T-helper 2 cell treated with Interferon-gamma antibody and Interleukin-4, amounts not matched to agents 100 ng/mL and 5 ng/mL, for 36 hours (primary cell): Measurements from ENCODE around the gene TOGARAM2. TPM values are rescaled to one million over a fixed set of nuclear protein-coding genes. Genes with fewer than 3 reads are reported as not detected.

ENCODE experiments used
- intact Hi-C: fragments of 100-400 bp; cut with micrococcal nuclease; formaldehyde crosslinking; loops from one replicate; pipeline ENCODE4 v1.15.1; 2023
- total RNA-seq: library from RNA; stranded (reverse); gene quantifications from 2 replicates; pipeline ENCODE4 v1.2.3, GENCODE V29; 2022

Gene TOGARAM2
- 5.9 and 6.3 TPM in 2 replicates for total RNA-seq

- intact Hi-C loops = no loop called here
These were observed at the start of gene TOGARAM2 for GRCh38 chr2:28981016-28981441. Gene TOGARAM2 (plus strand): TSS chr2:28981298. CDS start chr2:28994835, 13,537 bp downstream.

GRCh38 chr2:28934769-28935168, 46.3 kb upstream of the TOGARAM2 start:
- intact Hi-C loops = no loop called here

DNA sequence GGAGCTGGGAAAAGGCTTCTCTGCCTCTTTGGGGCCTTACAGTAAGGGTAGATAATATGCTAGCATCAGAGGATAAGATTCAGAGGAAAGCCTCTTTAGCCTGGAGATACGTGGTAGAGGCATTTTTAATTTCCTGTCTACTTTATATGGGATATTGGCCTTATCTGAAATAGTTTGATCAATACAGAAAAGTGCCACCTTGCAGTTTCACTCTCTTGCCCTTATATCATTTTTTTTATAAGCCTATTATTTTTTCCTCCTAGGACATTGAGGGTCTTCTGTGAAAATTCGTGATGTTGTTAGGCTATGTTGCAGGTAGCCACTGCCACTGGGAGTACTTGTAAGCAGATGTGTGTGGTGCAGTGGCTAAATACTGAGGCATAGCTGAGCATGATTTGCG, 40.1 kb upstream of the TOGARAM2 start:
- intact Hi-C loops = no loop called here

GRCh38 chr2:28944535-28945248, 36.4 kb upstream of the TOGARAM2 start:
- intact Hi-C loops = no loop called here

GRCh38 chr2:28948160-28948559, 32.9 kb upstream of the TOGARAM2 start:
- intact Hi-C loops = no loop called here

GRCh38 chr2:28949190-28949589, 31.9 kb upstream of the TOGARAM2 start:
- intact Hi-C loops = no loop called here

DNA sequence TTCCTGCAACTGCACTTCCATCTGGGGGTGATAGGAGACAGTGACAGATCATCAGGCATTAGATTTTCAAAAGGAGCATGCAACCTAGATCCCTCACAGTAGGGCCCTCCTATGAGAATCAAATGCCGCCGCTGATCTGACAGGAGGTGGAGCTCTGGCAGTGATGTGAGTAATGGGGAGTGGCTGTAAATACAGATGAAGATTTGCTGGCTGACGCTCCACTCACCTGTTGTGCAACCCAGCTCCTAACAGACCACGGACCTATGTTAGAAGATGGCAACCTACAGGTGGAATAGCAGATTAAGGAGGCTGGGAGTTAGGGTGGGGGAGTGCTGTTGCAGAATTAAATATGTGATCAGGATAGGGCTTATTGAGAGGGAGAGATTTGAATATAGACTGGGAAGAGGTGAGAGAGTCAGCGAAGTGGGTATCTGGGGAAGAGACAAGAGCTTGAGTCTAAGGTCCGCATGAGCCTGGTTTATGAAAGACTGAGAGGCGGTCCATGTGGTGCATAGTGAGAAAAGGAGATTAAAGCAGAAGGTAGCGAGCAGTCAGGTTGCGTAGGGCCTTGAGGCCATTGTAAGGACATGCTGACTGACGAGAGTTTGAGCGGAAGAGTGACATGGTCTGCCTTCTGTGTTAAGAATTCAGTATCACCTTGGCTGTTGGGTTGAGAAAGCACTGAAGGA, 31.3 kb upstream of the TOGARAM2 start:
- intact Hi-C loops = loop anchor here (10.0 kb wide), 1 partner anchor 365 kb away; no protein-coding TSS in a partner anchor

DNA sequence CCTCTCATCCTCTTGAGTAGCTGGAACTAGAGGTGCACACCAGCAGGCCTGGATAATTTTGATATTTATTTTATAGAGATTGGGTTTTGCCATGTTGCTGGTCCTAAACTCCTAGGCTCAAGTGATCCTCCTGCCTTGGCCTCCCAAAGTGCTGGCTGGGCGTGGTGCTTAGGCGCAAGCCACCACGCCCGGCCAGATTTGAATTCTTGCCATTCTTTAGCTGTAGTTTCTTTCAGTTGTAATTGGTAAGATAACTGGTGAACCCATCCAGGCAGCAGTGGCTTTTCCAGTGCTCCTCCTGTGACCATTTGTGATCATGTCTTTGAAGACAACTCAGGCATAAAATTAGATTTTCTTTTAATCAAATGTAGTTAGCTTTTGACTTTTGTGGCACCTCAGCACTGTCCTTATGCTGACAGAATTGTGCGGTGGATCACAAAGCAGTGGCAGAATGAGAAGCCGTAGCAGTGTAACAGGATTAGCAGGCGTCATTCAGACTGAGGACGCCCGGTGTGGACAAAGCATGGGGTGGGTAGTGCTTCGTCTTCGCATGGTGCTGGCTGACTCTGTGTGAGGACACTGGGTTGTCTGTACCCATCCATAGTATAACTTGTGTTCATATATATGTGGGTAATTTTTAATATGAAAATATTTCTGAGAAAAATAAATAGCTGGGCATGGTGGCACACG, 30.0 kb upstream of the TOGARAM2 start:
- intact Hi-C loops = loop anchor here (10.0 kb wide), 1 partner anchor 364 kb away; no protein-coding TSS in a partner anchor

DNA sequence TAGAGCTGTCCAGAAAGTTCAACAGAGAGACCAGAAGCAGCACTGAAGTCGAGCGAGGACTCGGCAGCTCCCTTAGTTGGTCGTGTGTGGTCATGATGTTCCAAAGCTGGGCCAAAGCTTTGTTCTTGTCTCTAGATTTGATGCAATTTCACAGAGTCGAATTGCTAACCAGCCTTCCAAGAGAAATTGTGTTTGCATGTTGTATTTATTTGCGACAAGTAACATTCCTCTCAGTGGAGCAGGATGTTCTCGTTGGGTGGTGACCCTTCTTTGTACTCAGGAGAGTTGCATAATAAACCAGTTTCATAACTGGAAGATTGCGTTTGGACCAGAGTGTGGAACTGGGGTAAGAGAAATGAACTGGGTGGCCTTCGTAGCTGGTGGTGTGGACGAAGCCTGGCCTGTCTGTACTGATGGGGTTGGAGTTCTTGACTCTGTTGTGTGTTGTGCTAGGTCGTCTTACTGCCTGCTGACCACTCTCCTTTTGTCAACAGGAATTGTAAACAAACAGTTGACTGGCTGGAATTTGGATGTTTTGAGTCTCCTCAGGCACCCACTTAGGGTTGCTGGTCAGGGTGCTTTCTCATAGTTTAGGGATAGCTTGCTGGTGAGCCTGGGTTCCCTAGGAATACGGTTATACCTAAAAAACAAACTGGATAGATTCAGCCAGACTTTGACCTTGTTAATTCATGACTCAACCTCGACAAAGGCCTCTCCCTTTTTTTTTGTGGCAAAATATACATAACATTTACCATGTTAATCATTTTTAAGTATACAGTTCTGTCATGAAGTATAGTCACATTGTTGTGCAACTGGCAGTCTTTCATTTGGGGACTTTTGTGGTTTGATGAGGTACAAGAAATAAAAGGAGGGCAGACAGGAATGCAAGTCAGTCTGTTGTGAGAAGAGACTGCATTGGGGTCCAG, 28.9 kb upstream of the TOGARAM2 start:
- intact Hi-C loops = loop anchor here (10.0 kb wide), 1 partner anchor 363 kb away; no protein-coding TSS in a partner anchor

DNA sequence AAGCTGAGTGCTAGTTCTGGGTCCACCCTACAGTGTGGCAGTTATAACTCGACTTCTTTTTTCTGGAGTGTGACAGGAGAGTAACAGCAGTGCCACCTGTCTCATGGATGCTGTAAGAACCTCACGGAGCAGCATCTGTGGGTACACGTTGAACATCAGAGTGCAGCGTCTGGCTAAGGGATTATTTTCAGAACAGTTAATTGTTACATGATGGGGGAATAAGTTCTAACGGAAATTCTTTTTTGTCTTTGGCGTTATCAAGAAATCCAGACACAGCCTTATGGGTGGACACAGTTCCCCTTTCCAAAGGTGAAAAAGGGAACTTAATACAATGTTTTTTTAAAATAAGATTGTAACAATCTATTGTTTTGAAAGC, 28.3 kb upstream of the TOGARAM2 start:
- intact Hi-C loops = loop anchor here (10.0 kb wide), 1 partner anchor 362 kb away; no protein-coding TSS in a partner anchor

GRCh38 chr2:28955467-28955866, 25.6 kb upstream of the TOGARAM2 start:
- intact Hi-C loops = loop anchor here (5.0 to 10.0 kb wide), 2 partner anchors 133 to 359 kb away; no protein-coding TSS in a partner anchor

DNA sequence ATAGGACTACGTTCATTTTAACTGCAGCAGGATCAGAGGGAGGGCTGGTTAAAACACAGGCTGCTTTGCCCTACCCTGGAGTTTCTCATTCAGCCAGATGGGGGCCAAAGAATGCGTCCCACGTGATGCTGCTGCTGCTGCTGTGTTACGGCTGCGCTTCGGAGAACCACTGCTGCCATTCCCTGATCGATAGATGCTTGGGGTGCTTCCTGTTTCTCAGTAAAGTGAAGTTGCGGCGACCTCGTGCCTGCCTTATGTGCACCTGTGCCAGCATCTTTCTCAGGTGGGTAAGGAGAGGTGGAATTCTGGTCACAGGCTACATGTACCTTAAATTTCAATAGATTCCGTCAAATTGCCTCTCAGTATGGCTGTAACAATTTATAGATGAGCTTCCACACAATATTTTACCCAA, 24.7 kb upstream of the TOGARAM2 start:
- intact Hi-C loops = loop anchor here (5.0 to 10.0 kb wide), 2 partner anchors 134 to 358 kb away; no protein-coding TSS in a partner anchor

DNA sequence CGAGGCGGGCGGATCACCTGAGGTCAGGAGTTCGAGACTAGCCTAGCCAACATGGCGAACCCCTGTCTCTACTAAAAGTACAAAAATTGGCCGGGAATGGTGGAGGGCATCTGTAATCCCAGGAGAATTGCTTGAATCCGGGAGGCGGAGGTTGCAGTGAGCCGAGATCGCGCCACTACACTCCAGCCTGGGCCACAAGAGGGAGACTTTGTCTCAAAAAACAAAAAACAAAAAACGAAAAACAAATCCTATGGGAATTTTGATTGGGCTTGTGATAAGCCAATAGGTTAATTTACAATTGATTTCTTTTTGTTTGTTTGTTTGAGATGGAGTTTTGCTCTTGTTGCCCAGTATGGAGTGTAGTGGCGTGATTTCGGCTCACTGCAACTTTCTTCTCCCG, 24.2 kb upstream of the TOGARAM2 start:
- intact Hi-C loops = loop anchor here (5.0 to 10.0 kb wide), 2 partner anchors 135 to 358 kb away; no protein-coding TSS in a partner anchor

DNA sequence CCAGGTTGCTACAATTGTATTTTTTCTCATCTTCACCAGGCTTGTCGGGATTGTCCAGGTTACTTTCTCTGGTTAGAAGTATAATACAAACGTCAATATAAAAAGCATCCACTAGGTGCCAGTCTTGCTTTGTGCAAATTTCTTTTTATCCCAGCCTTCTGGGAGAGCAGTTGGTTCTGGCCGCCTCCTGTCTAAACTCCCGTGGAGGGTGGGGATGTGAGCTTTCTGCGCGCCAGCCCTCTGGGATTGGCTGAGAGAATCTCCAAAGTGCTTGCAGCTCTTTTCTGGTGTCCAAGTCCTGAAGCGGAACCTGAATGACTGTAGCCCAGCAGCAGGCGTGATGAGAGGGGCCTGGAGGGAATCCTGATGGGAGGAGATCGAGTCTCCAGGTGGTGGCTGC, 22.4 kb upstream of the TOGARAM2 start:
- intact Hi-C loops = loop anchor here (1.0 to 10.0 kb wide), 5 partner anchors 56 to 882 kb away; no protein-coding TSS in a partner anchor

GRCh38 chr2:28960401-28960800, 20.7 kb upstream of the TOGARAM2 start:
- intact Hi-C loops = no loop called here

DNA sequence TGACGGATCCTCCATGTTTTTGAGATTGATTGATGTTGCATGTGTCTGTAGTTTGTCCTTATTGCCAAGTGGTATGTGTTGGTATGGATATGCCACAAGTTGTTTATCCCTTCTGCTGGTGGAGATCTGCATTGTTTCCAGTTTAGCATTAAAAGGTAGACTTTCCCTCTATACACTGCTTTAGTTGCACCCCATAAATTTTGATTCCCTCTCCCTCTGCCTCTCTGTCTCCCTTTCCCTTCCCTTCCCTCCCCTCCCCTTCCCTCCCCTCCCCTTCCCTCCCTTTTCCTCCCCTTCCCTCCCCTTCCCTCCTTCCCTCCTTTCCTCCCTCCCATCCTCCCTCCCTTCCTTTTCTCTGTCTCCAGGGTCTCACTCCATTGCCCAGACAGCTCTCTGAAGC, 18.6 kb upstream of the TOGARAM2 start:
- intact Hi-C loops = no loop called here

- intact Hi-C loops = no loop called here
These were observed 10.5 kb upstream of the TOGARAM2 start for GRCh38 chr2:28970464-28971160.

DNA sequence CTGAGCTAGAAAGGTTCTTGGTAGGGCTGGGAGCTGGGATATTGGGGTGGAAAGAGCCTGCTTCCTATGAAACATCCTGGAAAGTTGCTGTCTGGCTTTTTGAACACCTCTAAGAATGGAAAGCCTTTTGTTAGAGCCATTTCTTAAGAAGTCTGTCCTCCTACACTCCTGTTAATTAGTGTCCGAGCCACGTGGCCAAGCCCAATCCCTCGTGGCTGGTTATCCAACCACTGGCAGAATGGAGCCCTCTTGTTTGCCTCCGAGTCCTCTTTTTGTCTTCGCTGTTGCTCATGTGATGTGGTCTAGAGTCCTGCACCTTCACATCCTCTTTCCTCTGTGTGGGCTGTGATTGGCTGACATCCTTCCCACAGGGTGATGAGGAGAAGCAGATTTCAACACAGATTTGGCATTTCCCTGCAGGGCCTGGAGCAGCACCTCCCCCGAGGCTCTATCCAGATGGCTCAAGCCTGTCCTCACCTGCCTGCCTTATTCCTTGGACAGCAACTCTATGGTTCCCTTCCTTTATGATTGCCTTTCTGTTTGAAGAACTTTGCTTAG, 8.2 kb upstream of the TOGARAM2 start:
- intact Hi-C loops = no loop called here

DNA sequence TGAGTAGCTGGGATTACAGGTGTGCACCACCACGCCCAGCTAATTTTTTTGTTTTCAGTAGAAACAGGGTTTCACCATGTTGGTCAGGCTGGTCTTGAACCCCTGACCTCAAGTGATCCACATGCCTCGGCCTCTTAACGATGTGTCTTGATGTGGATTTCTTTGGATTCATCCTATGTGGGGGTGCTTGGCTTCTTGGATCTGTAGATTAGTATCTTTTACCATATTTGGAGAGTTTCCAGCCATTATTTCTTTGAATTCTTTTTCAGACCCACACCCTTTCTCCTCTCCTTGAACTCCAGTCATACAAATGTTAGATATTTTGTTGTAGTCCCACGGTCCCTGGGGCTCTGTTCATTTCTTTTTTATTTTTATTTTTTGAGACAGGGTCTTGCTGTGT, 6.8 kb upstream of the TOGARAM2 start:
- intact Hi-C loops = no loop called here

GRCh38 chr2:28975671-28976070, 5.4 kb upstream of the TOGARAM2 start:
- intact Hi-C loops = no loop called here
